Chondrocyte (in vitro differentiated cells): Measurements from ENCODE around the gene KRTAP3-1. TPM values are rescaled to one million over a fixed set of nuclear protein-coding genes. Genes with fewer than 3 reads are reported as not detected.
"Not testable (repeated sequence)": the region's sequence is repeated elsewhere in the genome, so short reads cannot be mapped to it uniquely, and the experiment has no call there.

Experiments
- DNase-seq: peaks from one replicate; pipeline ENCODE4 v3.0.0; 2021; ENCODE audit warnings: mixed read lengths, low spot score
- H3K27ac Mint-ChIP-seq: one replicate; pipeline ENCODE4 v1.8.0; 2021; ENCODE audit warnings: mild to moderate bottlenecking, moderate library complexity, mixed read lengths; ENCODE audit not compliant: unreplicated experiment
- H3K27me3 Mint-ChIP-seq: 2 replicates; pipeline ENCODE4 v1.8.0; 2021; ENCODE audit warnings: low read depth, mixed read lengths
- H3K36me3 Mint-ChIP-seq: 2 replicates; pipeline ENCODE4 v1.8.0; 2021; ENCODE audit warnings: low read depth, mixed read lengths
- H3K4me1 Mint-ChIP-seq: 2 replicates; pipeline ENCODE4 v1.8.0; 2021; ENCODE audit warnings: low read depth, mild to moderate bottlenecking, mixed read lengths
- H3K4me3 Mint-ChIP-seq: one replicate; pipeline ENCODE4 v1.8.0; 2021; ENCODE audit warnings: mild to moderate bottlenecking, moderate library complexity, mixed read lengths; ENCODE audit not compliant: unreplicated experiment
- H3K9me3 Mint-ChIP-seq: 2 replicates; pipeline ENCODE4 v1.8.0; 2021; ENCODE audit warnings: low read depth, mixed read lengths
- CTCF ChIP-seq: fragments of 200-600 bp; sonication (generic); IDR thresholded peaks from 2 replicates; pipeline ENCODE4 v1.5.0; 2021; ENCODE audit warnings: antibody characterized with exemption, mild to moderate bottlenecking, moderate library complexity
- total RNA-seq: library from RNA; stranded (reverse); gene quantifications from 3 replicates; pipeline ENCODE4 v1.2.1, GENCODE V29; 2021

Gene KRTAP3-1
- total RNA-seq, 1 donor from 2014 or later, result not detected

GRCh38 chr17:41049110-41049509, 40.2 kb upstream of the KRTAP3-1 start:
- no peaks in the 10 kb centered on the region for H3K27me3 Mint-ChIP-seq
- H3K9me3 Mint-ChIP-seq, result peaks cover 6% of the 10 kb centered on the region
- H3K27ac Mint-ChIP-seq, result peak overlapping the region; percentile 60
- no peak for TF ChIP-seq CTCF
- H3K4me3 Mint-ChIP-seq, result no peak overlapping the region
- peaks cover 23% of the 10 kb centered on the region for H3K4me1 Mint-ChIP-seq
- H3K36me3 Mint-ChIP-seq, result peaks cover 2% of the 10 kb centered on the region
- DNase-seq, result no peak

- TF ChIP-seq CTCF, result no peak
- DNase-seq, result no peak
Observed at GRCh38 chr17:41048441-41048840, 39.5 kb upstream of the KRTAP3-1 start.

GRCh38 chr17:41046735-41047465, 38.0 kb upstream of the KRTAP3-1 start, which contains the start of gene KRTAP2-1:
Gene KRTAP2-1 (minus strand): TSS chr17:41047316. CDS start chr17:41047267, 49 bp downstream.
- H3K27ac Mint-ChIP-seq, result peak within 1 kb of the TSS; percentile 60
- H3K4me3 Mint-ChIP-seq, H3K27me3 Mint-ChIP-seq, H3K36me3 Mint-ChIP-seq, H3K9me3 Mint-ChIP-seq, DNase-seq: not testable (repeated sequence)
- H3K4me1 Mint-ChIP-seq, result peaks cover 23% of the 10 kb centered on the region

More at GRCh38 chr17:41048441-41048840, 39.5 kb upstream of the KRTAP3-1 start:
- peaks cover 7% of the 10 kb centered on the region for H3K9me3 Mint-ChIP-seq
- peak overlapping the region; percentile 9 for H3K4me3 Mint-ChIP-seq
- H3K4me1 Mint-ChIP-seq, result peaks cover 23% of the 10 kb centered on the region
- peak overlapping the region; percentile 60 for H3K27ac Mint-ChIP-seq
- H3K36me3 Mint-ChIP-seq, result no peaks in the 10 kb centered on the region
- no peaks in the 10 kb centered on the region for H3K27me3 Mint-ChIP-seq

GRCh38 chr17:41042953-41043352, 34.0 kb upstream of the KRTAP3-1 start:
- no peak for TF ChIP-seq CTCF
- Mint-ChIP-seq H3K36me3 (peaks cover 1% of the 10 kb centered on the region), H3K27ac (no peak overlapping the region), H3K27me3 (no peaks in the 10 kb centered on the region), H3K9me3 (peaks cover 9% of the 10 kb centered on the region), H3K4me1 (peaks cover 7% of the 10 kb centered on the region), H3K4me3 (no peak overlapping the region)
- no peak for DNase-seq

GRCh38 chr17:41040783-41041571, 32.0 kb upstream of the KRTAP3-1 start, which contains the start of gene KRTAP1-1:
Gene KRTAP1-1 (minus strand): TSS chr17:41041450. CDS start chr17:41041397, 53 bp downstream.
- TF ChIP-seq CTCF, result peak; percentile 28
- DNase-seq, H3K9me3 Mint-ChIP-seq, H3K27ac Mint-ChIP-seq, H3K36me3 Mint-ChIP-seq, H3K27me3 Mint-ChIP-seq, H3K4me1 Mint-ChIP-seq, H3K4me3 Mint-ChIP-seq: not testable (repeated sequence)
